HG03196 (cell line): ENCODE data around the gene EHMT1.

Source experiments
- ATAC-seq: cut with Tn5 transposase; IDR thresholded peaks from one replicate; pipeline ENCODE4 v1.9.1; 2021; ENCODE audit not compliant: unreplicated experiment

Gene EHMT1

DNA sequence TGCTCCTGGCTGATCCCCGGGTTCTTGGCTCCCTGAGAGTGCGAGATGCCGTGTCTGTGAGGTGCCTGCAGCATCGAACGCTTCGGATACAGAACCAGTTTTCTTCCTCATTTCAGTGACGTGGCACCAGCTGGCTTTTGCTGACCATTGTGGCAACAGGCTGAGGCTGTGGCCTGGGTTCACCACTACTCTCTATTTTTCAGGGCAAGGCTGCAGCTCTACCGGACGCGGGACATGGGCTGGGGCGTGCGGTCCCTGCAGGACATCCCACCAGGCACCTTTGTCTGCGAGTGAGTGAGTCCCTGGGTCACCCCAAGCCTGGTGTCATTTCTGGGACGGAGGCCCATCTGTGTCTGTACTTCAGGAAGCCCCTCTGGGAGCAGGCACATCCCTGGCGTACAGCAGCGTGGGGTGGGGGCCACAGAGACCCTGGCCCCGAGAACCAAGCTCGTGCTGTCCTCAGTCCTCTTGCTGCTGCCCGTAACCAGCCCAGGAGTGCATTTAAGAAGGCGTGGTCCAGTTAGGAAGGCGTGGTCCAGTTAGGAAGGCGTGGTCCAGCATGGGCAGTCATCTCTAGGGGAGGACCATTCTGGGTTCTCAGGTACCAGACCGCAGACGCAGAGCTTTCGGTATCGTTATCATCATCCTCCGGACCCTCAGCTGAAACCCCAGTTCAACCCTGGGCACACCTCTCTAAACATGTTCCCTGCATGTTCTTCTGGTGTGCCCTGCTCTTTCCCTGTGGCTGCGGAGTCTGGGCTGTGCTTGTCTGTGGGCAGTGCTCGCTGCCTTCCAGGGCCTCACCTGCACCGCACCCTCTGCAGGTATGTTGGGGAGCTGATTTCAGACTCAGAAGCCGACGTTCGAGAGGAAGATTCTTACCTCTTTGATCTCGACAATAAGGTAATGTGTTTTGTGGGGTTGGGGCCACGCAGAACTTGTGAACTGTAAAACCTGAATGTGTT lies 198.7 kb downstream of the EHMT1 start:
- no peak for ATAC-seq

- no peak for ATAC-seq
These were observed 199.5 kb downstream of the EHMT1 start for GRCh38 chr9:137818286-137818685.

GRCh38 chr9:137820161-137820855 lies 201.5 kb downstream of the EHMT1 start:
- no peak for ATAC-seq

GRCh38 chr9:137823986-137824771 lies 205.4 kb downstream of the EHMT1 start:
- ATAC-seq: no peak

DNA sequence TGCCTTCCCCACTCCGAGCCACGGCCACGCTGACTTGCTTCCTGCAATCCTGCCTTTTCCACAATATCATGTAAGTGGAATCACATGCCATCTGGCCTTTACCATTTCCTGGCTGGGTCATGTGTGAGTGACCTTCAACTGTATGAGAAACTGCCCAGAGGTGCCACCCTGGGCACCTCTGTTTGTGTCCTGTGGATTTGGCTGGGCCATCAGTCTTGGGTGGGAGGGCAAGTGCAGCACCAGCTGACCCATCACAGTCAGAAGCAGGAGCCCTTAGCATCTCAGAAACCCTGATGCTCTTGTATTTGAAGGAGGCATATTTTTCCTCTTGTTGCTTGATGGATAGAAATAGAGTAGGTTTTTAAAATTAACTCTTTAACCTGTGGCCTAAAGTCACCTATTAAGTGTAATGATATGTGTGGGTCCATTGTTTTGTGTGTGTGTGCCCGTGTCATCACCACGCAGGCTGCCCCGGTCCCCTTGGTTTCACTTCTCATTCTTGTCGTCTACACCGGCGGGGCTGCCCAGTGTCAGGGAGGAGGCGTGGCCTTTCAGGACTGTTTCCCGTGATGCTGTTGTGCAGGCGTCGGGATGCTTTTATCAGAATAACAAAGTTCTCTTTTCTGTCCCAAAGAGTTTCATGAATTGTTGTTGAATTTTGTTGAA lies 206.7 kb downstream of the EHMT1 start:
- ATAC-seq: no peak

DNA sequence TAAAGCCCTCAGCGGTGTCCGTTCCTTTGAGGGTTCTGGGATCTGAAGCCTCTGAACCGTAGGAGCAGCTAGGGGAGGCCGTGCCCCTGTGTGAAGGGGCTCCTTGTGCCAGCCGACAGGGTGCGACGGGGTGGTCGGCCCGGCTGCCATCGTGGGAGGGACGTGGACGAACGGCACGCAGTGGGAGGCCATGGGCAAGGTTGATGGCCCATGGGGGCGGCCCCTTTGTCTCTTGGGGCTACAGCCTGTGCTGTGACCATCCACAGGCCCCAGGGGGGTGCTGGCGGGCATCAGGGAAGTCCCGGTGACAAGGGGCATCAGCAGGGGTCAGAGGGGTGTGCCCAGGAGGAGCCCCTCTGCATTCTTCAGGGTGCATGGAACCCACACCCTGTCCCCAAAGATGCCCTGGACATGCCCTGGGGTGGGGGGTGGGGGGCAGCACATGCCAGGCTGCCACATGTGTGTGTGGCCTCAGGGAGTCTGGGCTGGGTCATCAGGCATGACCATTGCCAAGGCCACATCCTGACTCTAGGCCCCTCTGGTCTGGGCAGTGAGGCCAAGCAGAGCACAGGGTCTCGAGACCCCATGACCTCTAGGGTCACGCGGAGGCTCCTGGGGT lies 209.2 kb downstream of the EHMT1 start:
- ATAC-seq: no peak

DNA sequence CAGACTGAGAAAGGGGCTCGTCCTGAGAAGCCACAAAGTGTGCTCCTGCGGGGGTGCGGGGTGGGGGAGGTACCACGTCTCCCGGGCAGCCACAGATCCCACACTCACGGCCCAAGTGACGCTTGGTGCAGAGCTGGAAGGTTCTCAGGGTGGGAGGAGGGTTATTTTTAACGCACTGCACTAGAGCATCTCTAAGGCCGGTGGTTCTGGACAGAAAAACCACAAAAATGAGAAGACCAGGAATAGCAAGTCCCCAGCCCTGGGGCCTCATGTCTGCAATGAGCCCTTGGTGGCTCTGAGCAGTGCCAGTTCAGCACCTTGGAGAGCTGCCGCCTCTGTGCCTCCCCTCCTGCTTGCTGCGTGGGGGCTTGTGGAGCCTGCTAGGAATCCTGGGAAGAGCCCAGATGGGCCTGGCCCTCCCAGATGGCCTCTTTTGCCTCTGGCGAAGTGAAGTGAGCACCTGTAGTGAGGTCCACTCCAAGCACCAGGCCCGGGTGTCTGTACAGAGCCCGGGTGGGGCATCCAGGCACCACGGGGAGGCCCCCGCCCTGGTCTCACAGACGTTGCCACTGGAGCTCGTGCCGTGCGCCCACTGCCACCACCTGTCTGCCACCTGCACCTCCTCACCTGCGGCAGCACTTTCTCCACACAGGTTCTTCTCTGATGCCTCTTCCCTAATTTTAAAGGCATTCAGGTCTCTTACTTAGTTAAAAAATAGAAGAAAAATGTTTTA lies 209.9 kb downstream of the EHMT1 start:
- no peak for ATAC-seq

GRCh38 chr9:137829260-137829996 lies 210.6 kb downstream of the EHMT1 start:
- no peak for ATAC-seq

- ATAC-seq: no peak
These were observed 213.4 kb downstream of the EHMT1 start for GRCh38 chr9:137832191-137832700.

GRCh38 chr9:137832830-137833590 lies 214.2 kb downstream of the EHMT1 start:
- ATAC-seq: no peak

GRCh38 chr9:137833721-137834613 lies 215.2 kb downstream of the EHMT1 start:
- no peak for ATAC-seq

GRCh38 chr9:137834846-137835546 lies 216.2 kb downstream of the EHMT1 start:
- ATAC-seq: no peak

- no peak for ATAC-seq
These were observed 217.5 kb downstream of the EHMT1 start for GRCh38 chr9:137836151-137836830.

- no peak for ATAC-seq
These were observed 218.0 kb downstream of the EHMT1 start for GRCh38 chr9:137836831-137837241.

DNA sequence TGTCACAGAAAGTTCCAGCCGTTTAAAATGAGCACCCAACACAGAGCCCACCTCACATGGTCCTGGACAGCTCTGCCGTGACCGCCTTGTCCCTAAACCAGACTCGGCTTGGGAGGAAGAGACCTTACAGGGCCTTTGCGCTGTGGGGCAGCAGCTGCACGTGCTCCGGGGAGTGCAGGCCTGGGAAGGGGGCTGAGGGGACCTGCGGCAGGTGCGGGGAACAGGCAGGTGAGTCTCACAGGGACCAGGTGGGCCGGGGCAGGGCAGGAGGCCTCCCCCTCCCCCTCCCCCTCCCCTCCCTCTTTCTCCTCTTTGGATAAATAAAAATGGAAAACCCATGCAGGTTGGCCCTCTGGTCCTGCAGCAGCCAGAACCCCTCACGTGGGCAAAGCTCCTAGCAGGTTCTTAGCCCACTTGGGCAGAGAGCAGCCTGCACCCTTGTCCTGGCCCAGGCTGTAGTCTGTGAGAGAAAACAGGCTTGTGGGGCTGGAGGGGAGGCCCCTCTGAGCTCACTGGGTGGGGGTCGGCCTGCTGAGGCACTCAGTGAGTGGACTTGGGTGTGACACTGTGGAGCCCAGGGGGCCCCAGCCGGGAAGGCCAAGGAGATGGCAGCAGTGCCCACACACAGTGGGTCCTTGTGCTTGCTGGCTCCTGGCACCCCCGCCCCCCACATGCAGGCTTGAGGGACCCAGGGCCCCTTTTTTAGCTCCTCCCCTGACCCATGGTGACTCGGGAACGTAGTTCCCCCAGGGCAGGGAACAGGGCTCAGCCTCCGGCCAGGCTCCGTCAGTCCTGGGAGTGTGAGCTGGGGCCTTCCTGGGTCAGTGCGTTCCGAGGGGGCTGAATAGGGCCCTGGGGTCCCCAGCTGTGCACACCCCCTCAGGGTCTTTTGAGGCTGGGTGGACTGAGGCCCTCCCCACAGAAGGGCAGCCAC lies 218.8 kb downstream of the EHMT1 start:
- no peak for ATAC-seq
